NCI-H510A (cell line): ENCODE data around the gene MICALL2.
A peak's percentile ranks its signal among the peaks of the same experiment; 100 is the strongest.

Source experiments
- DNase-seq: peaks from one replicate; lab custom pipeline; 2025; lab: John Stamatoyannopoulos, UW

MICALL2 gene

DNA sequence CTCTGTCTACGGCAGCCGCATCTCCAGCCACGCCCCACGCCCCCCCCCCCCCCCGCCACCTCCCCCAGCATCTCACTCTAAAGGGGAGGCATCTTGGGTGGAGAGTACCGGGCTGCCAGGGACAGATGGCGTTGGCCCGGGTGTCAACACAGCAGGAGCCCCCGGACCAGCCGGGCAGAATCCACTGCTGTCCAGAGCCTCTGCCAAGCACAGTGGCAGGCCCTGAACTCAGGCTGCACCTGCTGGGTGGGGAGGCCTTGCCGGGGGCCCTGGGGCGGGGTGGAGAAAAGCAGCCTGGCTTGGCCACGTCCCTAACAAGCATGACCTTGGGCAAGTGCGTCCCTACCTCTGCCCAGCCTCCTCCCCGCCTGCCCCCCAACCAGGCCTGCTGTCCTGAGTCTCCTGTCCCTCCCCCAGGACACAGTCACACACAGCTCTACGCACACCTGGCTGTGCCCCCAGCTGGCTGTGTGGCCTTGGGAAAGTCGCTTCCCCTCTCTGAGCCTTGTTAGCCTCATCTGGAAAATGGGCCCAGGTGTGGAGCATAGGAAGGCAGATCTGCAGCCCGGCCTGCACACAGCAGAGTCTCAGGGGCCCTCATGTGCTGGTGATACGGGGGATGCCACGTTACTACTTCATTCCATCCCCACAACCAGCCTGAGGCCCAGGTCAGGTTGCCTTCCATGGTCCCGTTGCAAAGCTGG lies 45.2 kb downstream of the MICALL2 start:
- no peak for DNase-seq

GRCh38 chr7:1412322-1413261 lies 46.7 kb downstream of the MICALL2 start:
- DNase-seq = peak; percentile 66

DNA sequence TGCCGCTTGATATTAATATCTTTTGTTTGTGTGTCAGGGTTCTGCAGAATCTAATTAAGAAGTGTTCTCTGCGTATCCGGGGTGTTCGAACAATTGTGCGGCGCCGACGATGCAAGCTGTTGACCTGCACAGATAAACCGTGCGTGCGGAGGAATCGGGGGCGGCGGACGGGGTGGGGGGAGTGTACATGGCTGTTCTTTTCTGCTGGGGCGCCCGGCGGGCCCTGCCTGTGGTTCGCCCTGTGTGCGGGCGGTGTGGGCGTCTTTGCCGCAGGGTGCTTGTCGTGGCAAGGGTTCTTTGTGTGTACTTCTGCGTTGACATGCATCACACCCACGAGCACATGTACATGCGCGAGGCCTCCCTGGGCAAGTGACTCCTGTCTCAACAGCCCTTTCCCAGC lies 47.9 kb downstream of the MICALL2 start:
- DNase-seq = no peak

- no peak for DNase-seq
Measured at GRCh38 chr7:1410992-1411391, 48.3 kb downstream of the MICALL2 start.

GRCh38 chr7:1409555-1409954 lies 49.7 kb downstream of the MICALL2 start:
- no peak for DNase-seq

DNA sequence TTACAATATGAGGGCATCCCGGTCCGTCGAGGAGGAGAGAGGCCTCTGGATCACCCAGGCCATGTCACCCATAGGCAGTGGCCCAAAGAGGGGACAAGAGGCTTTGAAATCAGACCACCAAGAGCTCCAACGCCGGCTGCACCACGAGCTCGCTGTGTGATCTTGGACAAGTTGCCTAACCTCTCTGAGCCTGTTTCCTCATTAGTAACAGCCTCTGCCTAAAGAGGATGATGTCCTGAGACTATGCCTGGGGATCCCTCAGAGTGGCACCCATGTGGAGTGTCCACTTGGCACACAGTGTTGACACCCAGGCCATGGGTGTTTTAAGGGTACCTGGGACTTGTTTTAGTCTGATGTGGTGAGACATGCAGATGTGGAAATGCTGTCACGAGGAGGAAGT lies 50.8 kb downstream of the MICALL2 start:
- no peak for DNase-seq

GRCh38 chr7:1407892-1408291 lies 51.4 kb downstream of the MICALL2 start:
- no peak for DNase-seq

DNA sequence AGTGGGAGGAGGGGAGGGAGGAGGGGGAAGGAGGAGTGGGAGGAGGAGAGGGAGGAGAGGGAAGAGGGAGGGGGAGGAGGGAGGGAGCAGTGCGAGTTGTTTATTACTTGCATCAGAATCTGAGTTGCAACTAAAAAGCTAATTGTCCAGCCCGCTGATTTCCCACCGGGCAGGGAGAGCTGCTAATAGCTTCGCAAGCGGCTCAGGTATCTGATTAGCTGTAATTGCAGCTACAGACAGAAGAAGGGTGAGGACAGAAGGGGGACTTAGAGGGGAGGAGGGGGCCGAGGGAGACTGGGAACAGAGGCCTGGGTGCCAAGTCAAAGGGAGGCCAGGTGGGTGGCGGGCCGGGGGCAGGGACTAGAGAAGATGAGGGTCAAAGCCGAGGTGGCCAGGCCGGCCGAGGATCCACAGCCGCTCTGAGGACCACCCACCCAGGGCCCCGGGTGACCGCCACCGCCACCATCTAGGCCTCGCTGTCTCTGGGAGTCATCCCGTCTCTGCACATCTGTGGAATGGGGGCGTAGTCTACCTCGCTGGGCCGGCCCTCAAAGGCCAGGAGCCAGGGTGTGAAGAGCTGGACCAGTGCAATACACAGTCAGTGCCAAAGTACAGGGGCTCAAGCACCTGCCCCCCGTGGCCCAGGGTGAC lies 54.2 kb downstream of the MICALL2 start:
- DNase-seq = no peak

GRCh38 chr7:1404460-1404809 lies 54.8 kb downstream of the MICALL2 start:
- no peak for DNase-seq

DNA sequence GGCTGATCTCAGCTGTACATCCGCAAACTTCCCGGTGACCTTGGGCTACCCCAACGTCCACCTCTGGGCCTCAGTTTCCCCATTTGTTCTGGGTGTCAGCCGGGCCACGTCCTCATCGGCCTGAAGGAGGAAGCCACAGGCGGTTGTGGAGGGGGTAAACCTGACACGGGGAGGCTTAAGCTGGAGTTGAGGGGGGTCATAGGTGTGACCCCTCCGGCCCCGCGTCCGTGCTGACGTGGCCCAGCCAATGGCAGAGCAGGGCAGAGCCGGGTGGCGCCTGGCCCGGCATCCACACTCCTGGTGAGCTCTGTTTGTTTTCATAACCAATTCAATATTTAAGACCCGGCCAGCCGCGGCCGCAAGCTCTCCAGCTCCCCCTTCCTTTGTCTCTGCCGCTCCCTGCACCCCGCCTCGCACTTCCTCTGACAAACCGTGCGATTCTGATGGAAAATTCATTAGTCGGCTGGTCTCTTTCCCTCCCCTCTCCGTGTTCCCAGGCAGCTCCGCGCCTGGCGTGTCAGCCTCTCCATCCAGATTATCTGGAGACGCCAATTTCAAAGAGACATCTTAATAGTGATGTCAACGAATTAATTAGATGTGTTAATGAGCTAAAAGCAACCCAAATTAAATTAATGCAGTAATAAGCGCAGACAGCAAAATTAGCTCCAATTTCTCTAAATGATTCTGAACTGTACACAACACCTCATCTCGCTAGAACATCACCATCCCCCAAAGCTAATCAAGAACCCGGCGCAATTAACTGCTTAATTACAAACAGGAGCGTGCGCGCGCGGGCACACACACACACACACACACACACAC lies 55.4 kb downstream of the MICALL2 start:
- no peak for DNase-seq

GRCh38 chr7:1402791-1403637 lies 56.3 kb downstream of the MICALL2 start:
- DNase-seq = no peak

DNA sequence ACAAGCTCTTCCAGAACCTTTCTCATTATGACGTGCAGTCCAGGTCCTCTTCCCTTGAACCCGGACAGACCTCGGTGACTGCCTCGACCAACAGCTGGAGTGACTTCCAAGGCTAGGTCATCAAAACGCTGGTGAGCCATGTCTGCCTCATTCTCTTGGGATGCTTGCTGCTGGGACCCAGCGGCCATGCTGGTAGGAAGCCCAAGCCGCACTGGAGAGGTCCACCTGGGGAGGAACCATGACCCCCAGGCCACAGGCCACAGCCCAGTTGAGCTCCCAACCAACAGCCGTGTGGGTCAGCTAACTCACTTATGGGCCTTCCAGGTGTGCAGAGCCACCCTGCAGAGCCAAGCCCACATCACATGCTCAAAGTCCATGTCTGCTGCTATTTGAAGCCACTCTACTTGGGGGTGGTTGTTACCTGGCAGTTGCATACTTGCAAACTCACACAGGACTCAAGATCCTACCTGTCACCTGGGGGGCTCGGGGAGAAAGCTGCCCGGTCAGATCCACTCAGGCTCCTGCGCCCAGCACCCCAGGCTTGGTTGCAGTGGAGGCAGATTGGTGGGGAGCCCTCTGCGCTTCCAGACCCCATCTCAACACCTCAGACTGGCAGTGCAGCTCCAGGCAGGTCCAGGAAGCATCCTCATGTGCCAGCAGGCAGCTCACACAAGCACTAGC lies 57.0 kb downstream of the MICALL2 start:
- no peak for DNase-seq

GRCh38 chr7:1401011-1401410 lies 58.3 kb downstream of the MICALL2 start:
- no peak for DNase-seq

- no peak for DNase-seq
Measured at GRCh38 chr7:1400371-1400770, 58.9 kb downstream of the MICALL2 start.

DNA sequence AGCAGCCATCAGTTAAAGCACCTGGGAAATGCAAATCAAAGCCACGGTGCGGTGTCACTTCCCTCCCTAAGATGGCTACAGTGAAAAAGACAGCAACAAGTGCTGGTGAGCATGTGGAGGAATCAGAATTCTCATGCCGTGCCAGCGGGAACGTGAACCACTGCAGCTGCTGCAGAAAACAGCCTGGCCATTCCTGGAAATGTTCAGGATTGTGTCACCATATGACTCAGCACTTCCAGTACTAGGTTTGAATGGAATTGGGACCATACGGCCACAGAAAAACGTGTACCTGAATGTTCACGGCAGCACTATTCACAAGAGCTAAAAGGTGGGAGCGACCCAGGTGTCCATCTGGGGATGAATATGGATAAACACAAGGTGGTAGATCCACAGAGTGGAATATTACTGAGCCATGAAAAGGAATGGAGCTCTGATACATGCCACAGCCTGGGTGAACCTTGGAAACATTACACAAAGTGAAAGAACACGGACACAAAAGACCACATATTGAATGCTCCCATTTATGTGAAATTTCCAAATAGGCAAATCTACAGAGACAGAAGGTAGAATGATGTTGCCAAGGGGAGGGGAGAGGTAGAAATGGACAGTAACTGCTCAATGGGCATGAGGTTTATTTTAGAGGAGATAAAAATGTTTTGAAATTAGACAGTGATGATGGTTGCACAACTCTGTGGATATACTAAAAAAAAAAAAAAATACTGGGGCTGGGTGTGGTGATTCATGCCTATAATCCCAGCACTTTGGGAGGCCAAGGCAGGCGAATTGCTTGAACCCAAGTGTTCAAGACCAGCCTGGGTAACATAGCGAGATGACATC lies 61.6 kb downstream of the MICALL2 start:
- no peak for DNase-seq

DNA sequence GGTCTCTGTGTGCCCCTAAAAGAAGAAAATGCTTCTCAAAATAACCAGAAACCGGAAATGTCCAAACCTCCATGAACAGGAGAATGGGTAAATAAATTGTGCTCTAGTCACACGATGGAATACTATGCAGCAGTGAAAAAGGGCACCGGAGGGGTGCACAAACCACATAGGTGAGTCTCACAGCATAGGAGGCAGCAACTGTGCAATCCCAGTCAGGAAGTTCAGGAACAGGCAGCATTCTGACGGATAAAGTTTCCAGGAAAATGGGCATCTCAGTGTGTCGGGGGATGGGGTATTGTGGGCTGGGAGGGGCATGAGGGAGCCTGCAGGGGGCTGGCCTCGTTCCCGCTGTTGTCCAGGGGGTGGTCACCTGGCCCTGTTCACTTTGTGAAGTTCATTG lies 63.1 kb downstream of the MICALL2 start:
- no peak for DNase-seq

DNA sequence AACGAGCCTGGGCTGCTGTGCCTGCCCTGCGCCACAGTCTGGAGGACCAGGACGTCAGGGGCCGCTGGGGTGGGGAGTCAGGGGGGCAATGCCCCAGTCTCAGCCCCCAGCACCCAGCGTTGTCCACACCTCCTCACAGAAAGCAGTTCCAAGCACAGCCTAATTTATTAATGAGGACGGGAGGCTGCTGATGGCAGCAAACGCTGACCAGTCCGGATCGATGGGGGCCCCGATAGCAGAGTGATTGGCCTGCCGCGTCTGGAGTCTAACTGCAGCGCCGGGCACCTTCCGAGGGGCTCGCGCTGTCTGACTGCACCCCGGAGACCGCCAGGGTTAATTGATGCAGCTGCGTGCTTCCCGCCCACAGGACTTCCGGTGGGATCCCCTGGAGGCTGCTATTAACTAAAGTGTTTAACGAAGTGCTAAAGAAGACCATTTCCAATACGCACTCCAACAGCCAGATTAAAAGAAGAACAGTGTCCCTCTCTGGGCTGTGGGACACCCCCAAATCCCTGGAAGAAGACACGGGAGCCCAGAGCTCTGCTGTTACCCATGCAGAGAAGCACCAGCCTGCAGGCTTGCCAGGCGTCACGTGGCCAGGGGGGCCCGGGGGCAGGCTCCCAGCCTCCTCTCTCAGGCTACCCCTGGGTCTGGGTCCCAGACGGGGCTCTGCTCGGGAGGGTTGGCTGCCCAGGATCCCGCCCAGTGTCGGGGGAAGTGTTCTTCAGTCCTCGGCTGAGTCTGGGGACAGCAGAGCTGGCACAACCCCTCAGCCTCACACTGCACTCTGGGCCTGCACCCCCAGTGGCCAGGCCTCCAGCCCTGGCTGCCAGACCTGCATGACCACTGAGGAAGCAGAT lies 63.8 kb downstream of the MICALL2 start:
- DNase-seq = no peak

GRCh38 chr7:1394371-1394770 lies 64.9 kb downstream of the MICALL2 start:
- DNase-seq = no peak

- DNase-seq = no peak
Measured at GRCh38 chr7:1393421-1393820, 65.8 kb downstream of the MICALL2 start.
